ENCODE data around the gene CAMTA1.

DNA sequence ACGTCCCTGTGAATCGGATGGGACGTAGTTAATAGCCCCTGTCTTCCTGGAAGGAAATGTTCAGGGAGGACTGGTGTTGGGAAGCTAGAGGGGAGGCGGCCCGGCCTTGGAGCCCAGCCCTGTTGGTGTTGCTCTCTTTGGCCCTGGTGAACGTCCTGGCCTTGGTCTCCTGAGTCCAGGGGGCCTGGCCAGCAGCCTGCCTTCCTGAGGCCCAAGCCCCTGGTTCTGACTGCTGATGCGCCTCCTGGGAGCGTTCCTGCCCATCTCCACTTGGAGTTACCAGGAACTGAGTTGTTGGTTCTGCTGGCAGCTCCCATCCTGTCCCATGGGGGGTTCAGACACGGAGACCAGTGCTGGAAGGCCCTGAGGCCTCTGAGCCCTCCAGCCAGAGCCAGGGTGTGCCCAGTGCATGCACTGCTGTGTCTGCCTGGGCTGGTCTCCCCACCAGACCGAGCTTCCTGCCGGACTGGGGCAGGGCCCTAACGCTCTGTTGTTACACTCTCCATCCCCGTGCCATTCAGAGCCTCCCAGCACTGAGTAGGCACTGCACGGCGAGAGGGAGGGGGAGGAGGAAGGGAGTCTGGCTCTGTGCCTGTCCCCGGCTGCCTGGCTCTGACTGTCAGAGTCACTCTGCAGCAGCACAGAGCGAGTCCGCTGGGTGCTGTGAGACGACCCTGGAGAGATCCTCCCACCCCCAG is 603.4 kb downstream of the CAMTA1 start:
- TF ChIP-seq POLR2A (IDR thresholded peaks at IDR 0.05): no peak
- TF ChIP-seq, protein P1, sequence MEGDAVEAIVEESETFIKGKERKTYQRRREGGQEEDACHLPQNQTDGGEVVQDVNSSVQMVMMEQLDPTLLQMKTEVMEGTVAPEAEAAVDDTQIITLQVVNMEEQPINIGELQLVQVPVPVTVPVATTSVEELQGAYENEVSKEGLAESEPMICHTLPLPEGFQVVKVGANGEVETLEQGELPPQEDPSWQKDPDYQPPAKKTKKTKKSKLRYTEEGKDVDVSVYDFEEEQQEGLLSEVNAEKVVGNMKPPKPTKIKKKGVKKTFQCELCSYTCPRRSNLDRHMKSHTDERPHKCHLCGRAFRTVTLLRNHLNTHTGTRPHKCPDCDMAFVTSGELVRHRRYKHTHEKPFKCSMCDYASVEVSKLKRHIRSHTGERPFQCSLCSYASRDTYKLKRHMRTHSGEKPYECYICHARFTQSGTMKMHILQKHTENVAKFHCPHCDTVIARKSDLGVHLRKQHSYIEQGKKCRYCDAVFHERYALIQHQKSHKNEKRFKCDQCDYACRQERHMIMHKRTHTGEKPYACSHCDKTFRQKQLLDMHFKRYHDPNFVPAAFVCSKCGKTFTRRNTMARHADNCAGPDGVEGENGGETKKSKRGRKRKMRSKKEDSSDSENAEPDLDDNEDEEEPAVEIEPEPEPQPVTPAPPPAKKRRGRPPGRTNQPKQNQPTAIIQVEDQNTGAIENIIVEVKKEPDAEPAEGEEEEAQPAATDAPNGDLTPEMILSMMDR (IDR thresholded peaks at IDR 0.05): no peak
- no peak for TF ChIP-seq POLR2AphosphoS5 (IDR thresholded peaks at IDR 0.05)

Data from prostate gland (tissue), 2 donors.